CD4-positive, alpha-beta T cell (primary cell): Measurements from ENCODE around the gene OSCAR. TPM values are rescaled to one million over a fixed set of nuclear protein-coding genes. Genes with fewer than 3 reads are reported as not detected.

ENCODE experiments used
- ATAC-seq: fragments of 200-7000 bp; cut with Tn5 transposase; one replicate; pipeline ENCODE4 v1.10.0; 2022; ENCODE audit warnings: mild to moderate bottlenecking; ENCODE audit not compliant: poor library complexity
- CTCF ChIA-PET: fragments of 350-600 bp; sonication (Branson Sonifier 250); formaldehyde crosslinking; loops from one replicate; lab custom pipeline; 2021; ENCODE audit warnings: antibody characterized with exemption, inconsistent platforms; lab: Charles Lee
- POLR2A ChIA-PET: fragments of 350-600 bp; sonication (Branson Sonifier 250); formaldehyde crosslinking; loops from one replicate; lab custom pipeline; 2021; ENCODE audit warnings: antibody characterized with exemption, inconsistent platforms; lab: Charles Lee
- DNase-seq, 14 experiments: peaks; one replicate each; pipeline ENCODE4 v3.0.0-alpha.2; 2013 to 2020; ENCODE audit warnings: mixed read lengths in 2 of 14
- H3K27ac ChIP-seq, 2 donors: one replicate each; pipeline versions ENCODE4 v1.5.1 to v1.7.0; 2013; ENCODE audit warnings: low read length in 2 of 2, low read depth in 1 of 2, mild to moderate bottlenecking in 1 of 2
- H3K27me3 ChIP-seq, 2 experiments: 1 replicate in 1 of 2; 2 replicates in 1 of 2; pipeline versions ENCODE4 v1.6.1 to v1.7.0; 2013; ENCODE audit warnings: low read length in 2 of 2, control low read depth in 1 of 2, mild to moderate bottlenecking in 1 of 2, moderate library complexity in 1 of 2; ENCODE audit not compliant: insufficient read depth in 2 of 2, control insufficient read depth in 1 of 2
- H3K36me3 ChIP-seq: one replicate; pipeline ENCODE4 v1.6.1; 2013; ENCODE audit warnings: low read length, control low read depth; ENCODE audit not compliant: insufficient read depth
- H3K4me1 ChIP-seq: one replicate; pipeline ENCODE4 v1.6.1; 2013; ENCODE audit warnings: low read length, control low read depth; ENCODE audit not compliant: insufficient read depth
- H3K4me3 ChIP-seq: one replicate; pipeline ENCODE4 v1.5.1; 2013; ENCODE audit warnings: mild to moderate bottlenecking, low read length, moderate library complexity
- H3K9me3 ChIP-seq, 2 experiments: 1 replicate in 1 of 2; 2 replicates in 1 of 2; pipeline versions ENCODE4 v1.6.1 to v1.7.0; 2013; ENCODE audit warnings: low read length in 2 of 2, mild to moderate bottlenecking in 2 of 2, control low read depth in 1 of 2, moderate library complexity in 1 of 2; ENCODE audit not compliant: control insufficient read depth in 1 of 2, insufficient read depth in 1 of 2
- H3K27ac Mint-ChIP-seq: one replicate; pipeline ENCODE4 v1.8.0; 2020; ENCODE audit warnings: mixed read lengths
- H3K27me3 Mint-ChIP-seq: one replicate; pipeline ENCODE4 v1.8.0; 2021; ENCODE audit warnings: mixed read lengths
- H3K36me3 Mint-ChIP-seq: one replicate; pipeline ENCODE4 v1.8.0; 2021; ENCODE audit warnings: low read depth, mixed read lengths
- H3K4me1 Mint-ChIP-seq: one replicate; pipeline ENCODE4 v1.8.0; 2021; ENCODE audit warnings: low read depth, mixed read lengths
- H3K4me3 Mint-ChIP-seq: one replicate; pipeline ENCODE4 v1.8.0; 2020; ENCODE audit warnings: mild to moderate bottlenecking, mixed read lengths
- H3K9me3 Mint-ChIP-seq: one replicate; pipeline ENCODE4 v1.8.0; 2020; ENCODE audit warnings: mixed read lengths
- intact Hi-C, 2 experiments: fragments of 100-400 bp; cut with DNase I in 1 of 2; cut with micrococcal nuclease in 1 of 2; formaldehyde crosslinking; loops; one replicate each; pipeline versions ENCODE4 v1.15.1 to v1.9.0; 2023 to 2025; cut with DNase I, micrococcal nuclease
- total RNA-seq, 174 experiments: library from RNA in 2 of 174; stranded (reverse) in 2 of 174; gene quantifications; one replicate each; pipeline ENCODE4 v1.2.3 and lab custom pipeline; 2021 to 2026
- TF ChIP-seq, protein P1 (sequence below): fragments of 200-600 bp; IDR thresholded peaks from one replicate; pipeline ENCODE4 v1.8.0; 2022; ENCODE audit warnings: antibody characterized with exemption, mild to moderate bottlenecking

OSCAR gene
- total RNA-seq, 2 experiments from 2014 or later = 0.41 to 0.42 TPM

DNA sequence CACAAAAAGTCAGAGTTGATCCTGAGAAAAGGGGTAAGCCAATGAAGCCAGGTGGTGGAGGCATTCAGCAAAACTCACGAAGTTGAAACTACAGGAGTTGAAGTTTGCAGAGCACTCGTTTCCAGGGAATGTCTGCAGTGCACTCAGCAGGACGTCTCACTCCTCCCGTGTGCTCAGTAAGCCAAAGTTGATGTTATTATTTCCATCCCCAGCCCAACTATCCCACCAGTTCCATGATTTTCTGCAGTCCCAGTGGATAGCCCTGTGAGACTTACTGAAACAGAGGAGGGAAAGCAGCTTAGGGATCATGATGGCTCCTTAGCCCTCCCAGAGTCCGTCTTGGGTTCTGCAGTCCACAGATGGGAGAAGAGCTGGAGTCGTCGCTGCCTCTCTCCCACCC is 19.6 kb downstream of the OSCAR start, which contains the start of gene TARM1:
Gene TARM1 (minus strand): TSS at position 334 of the 400 bp plus-strand sequence. CDS start 25 bp downstream, at position 309.
- peaks cover 1% of the 10 kb centered on the region for H3K27me3 Mint-ChIP-seq
- H3K27me3 ChIP-seq = no peaks in the 10 kb centered on the region
- no peaks in the 10 kb centered on the region for H3K4me1 Mint-ChIP-seq
- H3K9me3 Mint-ChIP-seq = no peaks in the 10 kb centered on the region
- no peak within 1 kb of the TSS for H3K4me3 Mint-ChIP-seq
- no peaks in the 10 kb centered on the region for H3K4me1 ChIP-seq
- H3K27ac ChIP-seq = no peak within 1 kb of the TSS
- DNase-seq (no peak), ATAC-seq (no peak)
- TF ChIP-seq, protein P1, sequence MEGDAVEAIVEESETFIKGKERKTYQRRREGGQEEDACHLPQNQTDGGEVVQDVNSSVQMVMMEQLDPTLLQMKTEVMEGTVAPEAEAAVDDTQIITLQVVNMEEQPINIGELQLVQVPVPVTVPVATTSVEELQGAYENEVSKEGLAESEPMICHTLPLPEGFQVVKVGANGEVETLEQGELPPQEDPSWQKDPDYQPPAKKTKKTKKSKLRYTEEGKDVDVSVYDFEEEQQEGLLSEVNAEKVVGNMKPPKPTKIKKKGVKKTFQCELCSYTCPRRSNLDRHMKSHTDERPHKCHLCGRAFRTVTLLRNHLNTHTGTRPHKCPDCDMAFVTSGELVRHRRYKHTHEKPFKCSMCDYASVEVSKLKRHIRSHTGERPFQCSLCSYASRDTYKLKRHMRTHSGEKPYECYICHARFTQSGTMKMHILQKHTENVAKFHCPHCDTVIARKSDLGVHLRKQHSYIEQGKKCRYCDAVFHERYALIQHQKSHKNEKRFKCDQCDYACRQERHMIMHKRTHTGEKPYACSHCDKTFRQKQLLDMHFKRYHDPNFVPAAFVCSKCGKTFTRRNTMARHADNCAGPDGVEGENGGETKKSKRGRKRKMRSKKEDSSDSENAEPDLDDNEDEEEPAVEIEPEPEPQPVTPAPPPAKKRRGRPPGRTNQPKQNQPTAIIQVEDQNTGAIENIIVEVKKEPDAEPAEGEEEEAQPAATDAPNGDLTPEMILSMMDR = no peak
- CTCF ChIA-PET = no interaction called here
- H3K27ac Mint-ChIP-seq = no peak within 1 kb of the TSS
- no peaks in the 10 kb centered on the region for H3K36me3 ChIP-seq
- intact Hi-C loops = no loop called here
- no peak within 1 kb of the TSS for H3K4me3 ChIP-seq
- POLR2A ChIA-PET = no interaction called here
- peaks cover 14 to 32% of the 10 kb centered on the region in 2 experiments for H3K9me3 ChIP-seq
- H3K36me3 Mint-ChIP-seq = no peaks in the 10 kb centered on the region

DNA sequence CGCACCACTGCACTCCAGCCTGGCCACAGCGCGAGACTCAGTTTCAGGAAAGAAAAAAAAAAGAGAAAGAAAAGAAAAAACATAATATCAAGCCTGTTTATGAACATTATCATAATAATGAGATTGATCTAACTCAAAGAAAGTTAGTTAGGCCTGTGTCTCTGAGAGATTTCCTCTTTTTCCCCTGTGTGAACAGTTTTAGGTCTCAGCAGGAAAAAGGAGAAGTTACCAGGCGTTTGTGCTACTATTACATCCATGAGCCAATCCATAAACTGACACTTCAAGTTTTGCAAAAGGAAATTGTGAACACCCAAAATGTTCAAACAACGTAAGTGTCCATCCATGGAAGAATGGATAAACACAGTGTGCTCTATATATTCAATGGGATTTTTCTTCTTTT is 23.3 kb downstream of the OSCAR start:
- no peaks in the 10 kb centered on the region for H3K4me1 Mint-ChIP-seq
- ATAC-seq = no peak
- POLR2A ChIA-PET = no interaction called here
- TF ChIP-seq, protein P1 = no peak
- no peaks in the 10 kb centered on the region for H3K9me3 Mint-ChIP-seq
- H3K9me3 ChIP-seq = peaks cover 8 to 31% of the 10 kb centered on the region in 2 experiments
- H3K4me3 ChIP-seq = no peak overlapping the region
- no peaks in the 10 kb centered on the region for H3K4me1 ChIP-seq
- H3K36me3 Mint-ChIP-seq = no peaks in the 10 kb centered on the region
- peak in 2 of 14 experiments; percentile 5 to 20 for DNase-seq
- CTCF ChIA-PET = no interaction called here
- H3K4me3 Mint-ChIP-seq = no peak overlapping the region
- no peaks in the 10 kb centered on the region for H3K36me3 ChIP-seq
- H3K27me3 Mint-ChIP-seq = peaks cover 4% of the 10 kb centered on the region
- no peak overlapping the region for H3K27ac Mint-ChIP-seq
- intact Hi-C loops = no loop called here
- H3K27me3 ChIP-seq = no peaks in the 10 kb centered on the region
- no peak overlapping the region for H3K27ac ChIP-seq

- TF ChIP-seq, protein P1 = no peak
Observed at GRCh38 chr19:54074851-54075250, 25.8 kb downstream of the OSCAR start.

More at GRCh38 chr19:54074851-54075250, 25.8 kb downstream of the OSCAR start:
- Histone ChIP-seq H3K4me1 (no peaks in the 10 kb centered on the region), H3K27ac (no peak overlapping the region), H3K27me3 (no peaks in the 10 kb centered on the region), H3K36me3 (no peaks in the 10 kb centered on the region), H3K4me3 (no peak overlapping the region), H3K9me3 (peaks cover 0 to 18% of the 10 kb centered on the region in 2 experiments)
- Mint-ChIP-seq H3K27ac (no peak overlapping the region), H3K4me3 (no peak overlapping the region), H3K27me3 (peaks cover 4% of the 10 kb centered on the region), H3K36me3 (no peaks in the 10 kb centered on the region), H3K9me3 (no peaks in the 10 kb centered on the region), H3K4me1 (no peaks in the 10 kb centered on the region)
- CTCF ChIA-PET = no interaction called here
- DNase-seq = no peak
- POLR2A ChIA-PET = no interaction called here
- intact Hi-C loops = no loop called here
- ATAC-seq = no peak
